Lower leg skin (tissue), 4 donors: ENCODE data around the gene NMNAT2. TPM values are rescaled to one million over a fixed set of nuclear protein-coding genes. Genes with fewer than 3 reads are reported as not detected.

Source experiments
- DNase-seq, 2 donors: peaks; one replicate each; pipeline ENCODE4 v3.0.0-alpha.2; 2019; ENCODE audit warnings: low spot score in 2 of 2
- H3K4me3 ChIP-seq: fragments of 200-600 bp; sonication (generic); 2 replicates; pipeline ENCODE4 v1.5.1; 2017; ENCODE audit warnings: mild to moderate bottlenecking, low read depth; ENCODE audit not compliant: poor library complexity, severe bottlenecking
- CTCF ChIP-seq, 3 donors: fragments of 450-650 bp; IDR thresholded peaks; one replicate each; pipeline ENCODE4 v1.5.1; 2016; ENCODE audit warnings: antibody characterized with exemption in 3 of 3, mild to moderate bottlenecking in 3 of 3, moderate library complexity in 2 of 3
- POLR2A ChIP-seq, 2 donors: fragments of 450-650 bp; IDR thresholded peaks; one replicate each; pipeline ENCODE4 v1.6.1; 2016 to 2017; ENCODE audit warnings: antibody characterized with exemption in 2 of 2, mild to moderate bottlenecking in 1 of 2, moderate library complexity in 1 of 2
- WGBS, 2 donors: methylation state at CpG; one replicate each; pipeline ENCODE4 v1.1.5; 2018; 5-methylcytosine and 5-hydroxymethylcytosine counted together
- intact Hi-C: fragments of 100-400 bp; cut with DNase I; formaldehyde crosslinking; loops from one replicate; pipeline ENCODE4 v1.15.0; 2023; ENCODE audit warnings: low total_unique reads
- total RNA-seq, 4 donors: library from RNA; depleted of rRNA; stranded (reverse); fragments of >200 nt; gene quantifications; one replicate each; pipeline ENCODE4 v1.1.0, GENCODE V29; 2016

The NMNAT2 gene
- total RNA-seq, 4 donors from 2014 or later = 0.23 to 0.34 (median 0.34) TPM; not detected in 1

GRCh38 chr1:183290628-183291027 is 127.6 kb downstream of the NMNAT2 start:
- no peak for DNase-seq
- intact Hi-C loops = no loop called here
- 83 to 84% methylated on average over 5 to 6 of the region's 6 CpGs for WGBS, 2 donors
- H3K4me3 ChIP-seq = no peak overlapping the region
- TF ChIP-seq POLR2A (IDR thresholded peaks at IDR 0.05) (no peak), CTCF (IDR thresholded peaks at IDR 0.05) (no peak)

DNA sequence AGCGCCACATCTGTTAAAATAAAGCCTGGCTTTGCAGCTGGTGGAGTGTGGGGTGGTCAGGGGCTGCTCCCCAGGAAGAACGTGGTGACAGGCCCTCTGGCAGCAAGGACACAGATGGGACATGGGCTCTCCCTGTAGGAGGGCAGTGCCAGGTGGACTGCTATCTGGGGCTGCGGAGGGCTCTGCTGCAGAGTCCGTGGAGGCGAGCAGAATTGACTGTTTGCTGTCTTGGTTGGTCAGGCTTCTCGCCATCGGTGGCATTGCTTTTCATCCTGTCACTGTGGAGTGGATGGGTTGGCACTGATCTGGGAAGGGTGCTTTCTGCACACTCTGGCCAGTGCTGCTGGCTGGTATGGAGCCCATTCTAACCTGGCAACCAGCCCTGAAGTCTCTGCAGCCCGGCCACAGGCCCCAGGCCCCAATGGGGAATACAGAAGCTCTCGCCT is 129.1 kb downstream of the NMNAT2 start:
- no peak for TF ChIP-seq CTCF (IDR thresholded peaks at IDR 0.05)
- TF ChIP-seq POLR2A (IDR thresholded peaks at IDR 0.05) = no peak
- H3K4me3 ChIP-seq = no peak overlapping the region
- intact Hi-C loops = loop anchor here (10.0 kb wide), 1 partner anchor 336 kb away; no protein-coding TSS in a partner anchor
- no peak for DNase-seq
- 89 to 96% methylated on average over 9 of the region's 9 CpGs for WGBS, 2 donors

GRCh38 chr1:183288583-183288982 is 129.6 kb downstream of the NMNAT2 start:
- no peak for DNase-seq
- 93 to 96% methylated on average over 2 of the region's 2 CpGs for WGBS, 2 donors
- TF ChIP-seq POLR2A (IDR thresholded peaks at IDR 0.05) (no peak), CTCF (IDR thresholded peaks at IDR 0.05) (no peak)
- intact Hi-C loops = loop anchor here (10.0 kb wide), 1 partner anchor 336 kb away; no protein-coding TSS in a partner anchor
- H3K4me3 ChIP-seq = no peak overlapping the region

DNA sequence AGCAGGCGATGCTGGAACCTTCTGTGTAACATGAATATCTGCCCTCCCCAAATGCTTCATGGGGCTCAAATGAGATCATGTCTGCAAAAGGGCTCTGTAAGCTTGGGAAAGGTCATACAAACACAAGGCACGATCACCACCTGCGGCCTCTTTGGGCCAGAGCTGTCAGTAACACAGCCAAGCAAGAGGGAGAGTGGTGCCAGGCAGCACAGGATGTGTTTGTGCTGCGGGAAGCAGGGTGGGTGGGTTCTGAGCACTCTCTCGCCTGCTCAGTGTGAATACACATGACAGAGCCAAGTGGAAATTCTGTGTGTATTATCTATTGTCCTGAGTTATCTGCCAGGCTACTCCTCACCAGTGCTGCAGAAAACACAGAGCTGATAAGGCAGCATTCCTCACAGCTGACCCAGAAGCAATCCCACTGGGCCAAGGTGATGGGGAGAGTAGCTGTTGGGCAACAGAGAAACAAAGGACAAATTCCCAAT is 130.9 kb downstream of the NMNAT2 start:
- intact Hi-C loops = loop anchor here (10.0 kb wide), 1 partner anchor 338 kb away; no protein-coding TSS in a partner anchor
- no peak for TF ChIP-seq CTCF (IDR thresholded peaks at IDR 0.05)
- no peak for TF ChIP-seq POLR2A (IDR thresholded peaks at IDR 0.05)
- no peak overlapping the region for H3K4me3 ChIP-seq
- DNase-seq = no peak
- 79 to 87% methylated on average over 5 of the region's 5 CpGs for WGBS, 2 donors

DNA sequence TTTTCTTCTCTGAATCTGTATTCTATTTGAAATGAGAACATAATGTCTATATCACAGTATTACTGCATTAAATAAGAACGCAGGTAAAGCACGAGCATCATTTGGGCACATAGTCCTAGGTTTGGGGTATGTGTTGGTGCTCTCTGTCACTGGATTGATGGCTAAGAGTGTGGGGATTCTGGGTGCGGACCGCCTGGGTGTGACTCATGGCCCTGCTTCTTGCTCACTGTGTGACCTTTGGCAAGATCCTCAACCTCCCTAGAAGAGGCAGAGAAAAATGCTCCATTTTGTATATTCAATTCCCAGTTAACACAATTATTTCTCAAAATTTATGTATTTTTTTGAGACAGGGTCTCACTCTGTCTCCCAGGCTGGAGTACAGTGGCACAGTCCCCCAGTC is 132.4 kb downstream of the NMNAT2 start:
- H3K4me3 ChIP-seq = no peak overlapping the region
- TF ChIP-seq POLR2A (IDR thresholded peaks at IDR 0.05) = no peak
- TF ChIP-seq CTCF (IDR thresholded peaks at IDR 0.05) = no peak
- 74 to 87% methylated on average over 4 of the region's 4 CpGs for WGBS, 2 donors
- intact Hi-C loops = loop anchor here (10.0 kb wide), 1 partner anchor 339 kb away; no protein-coding TSS in a partner anchor
- no peak for DNase-seq

DNA sequence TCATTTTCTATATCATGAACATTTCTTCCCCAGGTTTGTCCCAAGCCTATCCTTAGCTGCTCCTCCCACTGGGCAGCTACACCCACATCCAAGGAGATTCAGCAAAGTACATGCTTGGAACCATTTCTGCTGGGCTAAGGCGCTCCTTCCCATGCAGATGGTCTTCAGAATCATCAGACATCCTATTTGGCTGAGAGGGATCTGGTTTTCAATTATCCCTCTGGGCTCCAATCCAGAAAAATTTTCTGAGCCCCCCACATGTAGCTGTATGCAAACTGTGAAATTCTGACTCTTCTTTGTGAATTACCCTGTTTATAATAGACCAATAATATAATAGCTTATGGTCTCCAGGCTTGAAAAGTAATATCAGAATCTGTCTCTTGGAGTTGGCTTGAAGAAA is 132.9 kb downstream of the NMNAT2 start:
- intact Hi-C loops = loop anchor here (10.0 kb wide), 1 partner anchor 340 kb away; no protein-coding TSS in a partner anchor
- DNase-seq = no peak
- no peak overlapping the region for H3K4me3 ChIP-seq
- 86 to 100% methylated on average over 1 of the region's 1 CpG for WGBS, 2 donors
- TF ChIP-seq CTCF (IDR thresholded peaks at IDR 0.05) (no peak), POLR2A (IDR thresholded peaks at IDR 0.05) (no peak)
